Right lobe of liver (tissue), 6 donors: Measurements from ENCODE around the gene TMEM213. TPM values are rescaled to one million over a fixed set of nuclear protein-coding genes. Genes with fewer than 3 reads are reported as not detected.

Source experiments
- ATAC-seq, 4 donors: fragments of 200-7000 bp; cut with Tn5 transposase; one replicate each; pipeline ENCODE4 v1.9.1; 2020; ENCODE audit warnings: mild to moderate bottlenecking in 4 of 4, moderate library complexity in 4 of 4
- DNase-seq, 3 donors: peaks; one replicate each; pipeline ENCODE4 v3.0.0-alpha.2; 2020
- H3K27ac ChIP-seq, 3 donors: fragments of 200-600 bp; one replicate each; pipeline ENCODE4 v1.8.0; 2022
- H3K27me3 ChIP-seq, 2 donors: fragments of 200-600 bp; one replicate each; pipeline ENCODE4 v1.8.0; 2022
- H3K36me3 ChIP-seq, 4 donors: fragments of 200-600 bp; sonication (generic) in 1 of 4; one replicate each; pipeline versions ENCODE4 v1.5.1 to v1.8.0; 2017 to 2022; ENCODE audit warnings: control low read depth in 1 of 4
- H3K4me1 ChIP-seq, 4 donors: fragments of 200-600 bp; sonication (generic) in 1 of 4; one replicate each; pipeline versions ENCODE4 v1.5.1 to v1.8.0; 2017 to 2022; ENCODE audit warnings: control low read depth in 1 of 4
- H3K4me3 ChIP-seq, 3 donors: fragments of 200-600 bp; one replicate each; pipeline ENCODE4 v1.8.0; 2022
- H3K9me3 ChIP-seq, 4 donors: fragments of 200-600 bp; sonication (generic) in 1 of 4; one replicate each; pipeline versions ENCODE4 v1.5.1 to v1.8.0; 2017 to 2022; ENCODE audit warnings: control low read depth in 1 of 4
- POLR2A ChIP-seq: fragments of 450-650 bp; IDR thresholded peaks from one replicate; pipeline ENCODE4 v1.6.1; 2017; ENCODE audit warnings: antibody characterized with exemption, mild to moderate bottlenecking
- WGBS: methylation state at CpG from one replicate; pipeline ENCODE4 v1.1.6; 2018; ENCODE audit warnings: low coverage, low lambda C conversion rate; ENCODE audit not compliant: insufficient coverage; ENCODE audit errors: missing lambda C conversion rate; 5-methylcytosine and 5-hydroxymethylcytosine counted together
- intact Hi-C, 2 donors: fragments of 100-400 bp; cut with DNase I; formaldehyde crosslinking; loops; one replicate each; pipeline versions ENCODE4 v1.11.2 to v1.14.1; 2022
- total RNA-seq, 6 experiments: library from RNA; depleted of rRNA in 2 of 6; stranded (reverse); fragments of >200 nt in 2 of 6; fragmentation: NEBNext Ultra II Directional in 3 of 6; extraction: Animal tissue kit (Norgen Biotek cat#: 25700) in 3 of 6; gene quantifications; one replicate each; pipeline versions ENCODE4 v1.1.0 to v1.2.4, GENCODE V29; 2016 to 2023
- TF ChIP-seq, protein P1 (sequence below), 4 donors: fragments of 200-600 bp in 3 of 4; fragments of 450-650 bp in 1 of 4; IDR thresholded peaks; one replicate each; pipeline versions ENCODE4 v1.5.1 to v1.8.0; 2016 to 2022; ENCODE audit warnings: antibody characterized with exemption in 4 of 4, mild to moderate bottlenecking in 2 of 4
- donor health status: DM: no; HTN: yes; CAD: no.
- donor health status: DM: no; HTN: no; CAD: no.
- donor health status: DM: no; HTN: no; CAD: no.
- donor health status: DM: no; HTN: yes; CAD: no.
- donor health status: DM: no; HTN: yes; CAD: no.

Gene TMEM213
- total RNA-seq, 6 experiments from 2014 or later = not detected

DNA sequence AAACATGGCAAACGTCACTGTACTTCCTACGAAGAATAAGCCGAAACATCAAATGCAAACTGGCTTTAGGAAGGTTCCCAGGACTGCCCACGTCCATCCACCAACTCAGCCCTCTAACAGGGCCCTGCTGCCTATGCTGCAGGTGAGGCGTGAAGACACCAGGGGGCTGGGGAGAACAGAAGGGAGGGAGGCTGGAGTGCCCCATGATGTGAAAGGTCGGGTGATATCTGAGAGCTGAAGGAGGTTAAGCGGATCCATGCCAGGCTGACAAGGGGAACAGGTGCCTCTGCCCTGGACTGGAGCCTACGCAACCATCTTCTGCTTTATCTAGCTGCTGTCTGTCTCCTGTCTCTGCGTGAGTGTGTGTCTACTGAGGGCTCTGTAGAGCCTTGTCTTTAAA lies 40.4 kb downstream of the TMEM213 start:
- Histone ChIP-seq H3K27ac (no peak overlapping the region), H3K4me1 (no peaks in the 10 kb centered on the region), H3K27me3 (no peaks in the 10 kb centered on the region), H3K36me3 (no peaks in the 10 kb centered on the region), H3K9me3 (no peaks in the 10 kb centered on the region), H3K4me3 (no peak overlapping the region)
- ATAC-seq (peak in 1 of 4 donors; percentile 11), DNase-seq (no peak)
- WGBS = 88% methylated on average over 6 of the region's 9 CpGs
- intact Hi-C loops = no loop called here
- TF ChIP-seq, protein P1, sequence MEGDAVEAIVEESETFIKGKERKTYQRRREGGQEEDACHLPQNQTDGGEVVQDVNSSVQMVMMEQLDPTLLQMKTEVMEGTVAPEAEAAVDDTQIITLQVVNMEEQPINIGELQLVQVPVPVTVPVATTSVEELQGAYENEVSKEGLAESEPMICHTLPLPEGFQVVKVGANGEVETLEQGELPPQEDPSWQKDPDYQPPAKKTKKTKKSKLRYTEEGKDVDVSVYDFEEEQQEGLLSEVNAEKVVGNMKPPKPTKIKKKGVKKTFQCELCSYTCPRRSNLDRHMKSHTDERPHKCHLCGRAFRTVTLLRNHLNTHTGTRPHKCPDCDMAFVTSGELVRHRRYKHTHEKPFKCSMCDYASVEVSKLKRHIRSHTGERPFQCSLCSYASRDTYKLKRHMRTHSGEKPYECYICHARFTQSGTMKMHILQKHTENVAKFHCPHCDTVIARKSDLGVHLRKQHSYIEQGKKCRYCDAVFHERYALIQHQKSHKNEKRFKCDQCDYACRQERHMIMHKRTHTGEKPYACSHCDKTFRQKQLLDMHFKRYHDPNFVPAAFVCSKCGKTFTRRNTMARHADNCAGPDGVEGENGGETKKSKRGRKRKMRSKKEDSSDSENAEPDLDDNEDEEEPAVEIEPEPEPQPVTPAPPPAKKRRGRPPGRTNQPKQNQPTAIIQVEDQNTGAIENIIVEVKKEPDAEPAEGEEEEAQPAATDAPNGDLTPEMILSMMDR (IDR thresholded peaks at IDR 0.05) = no peak
- no peak for TF ChIP-seq POLR2A

DNA sequence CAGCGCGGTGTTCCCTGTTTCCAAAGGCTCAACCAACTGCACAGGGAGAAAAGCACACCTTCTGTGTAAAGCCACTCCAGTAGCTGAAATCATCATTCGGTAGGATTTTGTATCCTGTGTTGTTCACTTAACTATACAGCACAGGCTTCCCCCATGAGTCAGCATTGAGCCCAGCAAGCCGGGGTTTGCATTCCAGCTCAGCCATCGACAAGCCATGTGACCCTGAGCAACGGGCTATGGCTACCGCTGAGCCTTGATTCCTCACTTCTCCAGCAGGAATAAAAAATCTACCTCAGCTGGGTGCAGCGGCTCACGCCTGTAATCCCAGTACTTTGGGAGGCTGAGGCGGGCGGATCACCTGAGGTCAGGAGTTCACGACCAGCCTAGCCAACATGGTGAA lies 44.3 kb downstream of the TMEM213 start:
- Histone ChIP-seq H3K27ac (no peak overlapping the region), H3K4me3 (no peak overlapping the region), H3K9me3 (no peaks in the 10 kb centered on the region), H3K36me3 (no peaks in the 10 kb centered on the region), H3K27me3 (no peaks in the 10 kb centered on the region), H3K4me1 (no peaks in the 10 kb centered on the region)
- intact Hi-C loops = no loop called here
- TF ChIP-seq, protein P1 (IDR thresholded peaks at IDR 0.05) = no peak
- TF ChIP-seq POLR2A = no peak
- ATAC-seq = no peak
- no CpG with 5 or more reads among the region's 12 CpGs for WGBS
- DNase-seq = no peak

DNA sequence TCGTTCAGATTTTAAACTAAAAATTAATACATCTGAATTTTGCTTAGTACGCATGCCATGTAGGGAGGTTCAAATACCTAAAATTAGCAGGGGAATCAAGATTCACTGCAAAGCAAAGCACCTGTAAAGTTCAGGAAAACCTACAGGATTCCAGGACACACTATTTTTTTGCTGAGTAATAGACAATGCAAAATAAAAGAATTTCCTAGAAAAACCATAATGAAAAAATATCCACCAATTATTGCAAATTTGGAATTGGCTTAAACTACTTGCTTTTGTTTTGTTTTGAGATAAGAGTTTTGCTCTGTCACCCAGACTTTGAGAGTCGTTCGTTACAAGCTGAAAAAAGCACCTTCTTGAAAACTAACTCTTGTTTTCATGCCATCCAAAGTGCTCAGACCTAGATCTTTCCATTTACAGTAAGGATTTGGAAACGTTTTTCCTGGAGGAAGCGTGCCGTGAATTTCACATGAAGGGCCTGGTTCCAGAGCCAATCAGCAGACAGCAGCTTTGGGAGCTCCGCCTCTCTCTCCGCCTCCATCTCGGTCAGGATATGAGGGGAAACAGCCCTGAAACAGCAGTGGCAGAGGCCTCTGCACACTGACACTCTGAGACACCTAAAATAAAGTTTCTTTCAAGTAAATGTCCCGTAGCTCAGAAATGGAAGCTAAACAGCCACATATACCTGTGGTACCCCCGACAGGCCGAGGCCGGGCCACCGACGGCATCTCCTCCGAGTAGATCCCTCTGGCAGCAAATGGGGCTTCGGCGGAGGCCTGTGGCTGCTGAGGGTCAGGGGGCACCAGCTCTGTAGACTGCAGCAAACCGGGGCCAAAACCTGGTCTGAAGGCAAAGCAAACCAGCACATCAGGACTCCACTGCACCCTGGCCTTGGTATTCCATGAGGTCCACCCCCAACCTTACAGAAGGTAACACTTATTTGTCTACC lies 46.1 kb downstream of the TMEM213 start:
- TF ChIP-seq, protein P1 (IDR thresholded peaks at IDR 0.05) = no peak
- TF ChIP-seq POLR2A = no peak
- intact Hi-C loops = no loop called here
- H3K27me3 ChIP-seq = no peaks in the 10 kb centered on the region
- no peaks in the 10 kb centered on the region for H3K9me3 ChIP-seq
- 78% methylated on average over 7 of the region's 20 CpGs for WGBS
- ATAC-seq = no peak
- no peak overlapping the region for H3K4me3 ChIP-seq
- H3K4me1 ChIP-seq = no peaks in the 10 kb centered on the region
- no peak overlapping the region for H3K27ac ChIP-seq
- H3K36me3 ChIP-seq = no peaks in the 10 kb centered on the region
- no peak for DNase-seq

DNA sequence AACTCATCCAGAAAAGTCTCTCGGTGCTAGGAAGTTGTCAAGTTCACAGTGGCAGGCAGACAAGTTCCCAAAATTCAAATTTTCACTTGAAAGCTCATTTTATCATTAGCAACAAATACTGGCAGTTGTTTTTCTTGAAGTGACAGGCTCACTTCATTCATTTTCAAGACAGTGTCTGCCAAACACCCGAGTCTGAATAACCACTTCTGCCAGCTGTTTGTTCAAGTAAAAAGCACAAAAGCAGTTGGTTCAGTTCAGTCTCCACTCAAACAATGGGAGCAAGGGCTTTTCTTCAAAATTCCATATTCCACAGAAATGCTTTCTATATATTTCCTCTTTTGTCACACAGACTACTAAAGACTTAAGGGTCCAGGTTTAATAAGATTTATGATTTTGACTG lies 47.9 kb downstream of the TMEM213 start:
- no peaks in the 10 kb centered on the region for H3K4me1 ChIP-seq
- no peak overlapping the region for H3K27ac ChIP-seq
- no peaks in the 10 kb centered on the region for H3K27me3 ChIP-seq
- ATAC-seq (no peak), DNase-seq (no peak)
- no peaks in the 10 kb centered on the region for H3K9me3 ChIP-seq
- no peak for TF ChIP-seq POLR2A
- TF ChIP-seq, protein P1 (IDR thresholded peaks at IDR 0.05) = no peak
- 39% methylated on average over 2 of the region's 2 CpGs for WGBS
- intact Hi-C loops = no loop called here
- no peaks in the 10 kb centered on the region for H3K36me3 ChIP-seq
- no peak overlapping the region for H3K4me3 ChIP-seq
